Right cardiac atrium (tissue), 5 donors: Measurements from ENCODE around the gene BLVRB. TPM values are rescaled to one million over a fixed set of nuclear protein-coding genes. Genes with fewer than 3 reads are reported as not detected.

ENCODE experiments used
- polyA plus RNA-seq: library from polyadenylated mRNA; stranded (reverse); fragments of 200-250 nt; gene quantifications from one replicate; pipeline ENCODE4 v1.2.3, GENCODE V29; 2013
- total RNA-seq, 4 donors: library from RNA; stranded (reverse); fragmentation: NEBNext Ultra II Directional; extraction: Animal tissue kit (Norgen Biotek cat#: 25700); gene quantifications; one replicate each; pipeline ENCODE4 v1.2.1, GENCODE V29; 2021
- donor health status: healthy with polysubstance abuse.
- donor health status: DM: no; HTN: yes; CAD: no.
- donor health status: DM: no; HTN: no; CAD: no.
- donor health status: DM: no; HTN: yes; CAD: no; lungs with severe emphysema.
- donor health status: DM: yes; HTN: yes; CAD: no.

Gene BLVRB
- total and polyA plus RNA-seq, 5 donors: 72.0 to 109 (median 91.9) TPM

Other genes starting within 250 kb of the BLVRB start
- not detected for gene TTC9B, start 247.4 kb downstream of the BLVRB start, total RNA-seq
- 0.11 TPM for gene TTC9B, start 247.4 kb downstream of the BLVRB start, polyA plus RNA-seq
- gene CCNP, start 239.1 kb downstream of the BLVRB start, total RNA-seq: under 1 TPM; 0.23 to 0.41 (median 0.30) TPM
- 0.25 TPM for gene CCNP, start 239.1 kb downstream of the BLVRB start, polyA plus RNA-seq
- 100 to 1,000 TPM; 119 to 131 (median 125) TPM for gene AKT2, start 180.4 kb downstream of the BLVRB start, total RNA-seq
- 94.9 TPM for gene AKT2, start 180.4 kb downstream of the BLVRB start, polyA plus RNA-seq
- gene C19orf47, start 117.3 kb downstream of the BLVRB start, total RNA-seq: 100 to 1,000 TPM; 116 to 170 (median 144) TPM
- 194 TPM for gene C19orf47, start 117.3 kb downstream of the BLVRB start, polyA plus RNA-seq
- 100 to 1,000 TPM; 197 to 235 (median 223) TPM for gene PLD3, start 117.0 kb downstream of the BLVRB start, total RNA-seq
- 180 TPM for gene PLD3, start 117.0 kb downstream of the BLVRB start, polyA plus RNA-seq
- gene HIPK4, start 75.6 kb downstream of the BLVRB start, total RNA-seq: under 1 TPM in 1 of 4 donors, not detected in 3; 0.11 TPM
- 0.05 TPM for gene HIPK4, start 75.6 kb downstream of the BLVRB start, polyA plus RNA-seq
- gene PRX, start 52.4 kb downstream of the BLVRB start, total RNA-seq: 1 to 10 TPM; 3.2 to 7.1 (median 4.8) TPM
- gene PRX, start 52.4 kb downstream of the BLVRB start, polyA plus RNA-seq: 5.7 TPM
- 10 to 100 TPM in 2 of 4 donors, 1 to 10 TPM in 2; 8.9 to 14.4 (median 9.7) TPM for gene SERTAD1, start 39.8 kb downstream of the BLVRB start, total RNA-seq
- 18.4 TPM for gene SERTAD1, start 39.8 kb downstream of the BLVRB start, polyA plus RNA-seq
- gene SERTAD3, start 21.4 kb downstream of the BLVRB start, total RNA-seq: 10 to 100 TPM; 31.5 to 48.2 (median 36.9) TPM
- 36.2 TPM for gene SERTAD3, start 21.4 kb downstream of the BLVRB start, polyA plus RNA-seq
- 1 to 10 TPM; 3.2 to 6.4 (median 5.5) TPM for gene SPTBN4, start 1.3 kb upstream of the BLVRB start, total RNA-seq
- 4.3 TPM for gene SPTBN4, start 1.3 kb upstream of the BLVRB start, polyA plus RNA-seq
- gene SHKBP1, start 111.1 kb upstream of the BLVRB start, total RNA-seq: 10 to 100 TPM; 19.7 to 23.0 (median 20.4) TPM
- gene SHKBP1, start 111.1 kb upstream of the BLVRB start, polyA plus RNA-seq: 22.8 TPM
- 100 to 1,000 TPM; 307 to 473 (median 324) TPM for gene LTBP4, start 135.6 kb upstream of the BLVRB start, total RNA-seq
- gene LTBP4, start 135.6 kb upstream of the BLVRB start, polyA plus RNA-seq: 216 TPM
- 10 to 100 TPM; 18.6 to 22.9 (median 20.4) TPM for gene NUMBL, start 224.9 kb upstream of the BLVRB start, total RNA-seq
- gene NUMBL, start 224.9 kb upstream of the BLVRB start, polyA plus RNA-seq: 12.4 TPM